Measurements from ENCODE around the gene ARL4D.
"Not testable (repeated sequence)": the region's sequence is repeated elsewhere in the genome, so short reads cannot be mapped to it uniquely, and the experiment has no call there.

Gene ARL4D

GRCh38 chr17:43398724-43399595, at the start of gene ARL4D:
TSS of gene ARL4D (plus strand) at chr17:43398993. CDS start at chr17:43399733, 740 bp downstream.
- in situ Hi-C loops (cut with MboI; ENCODE audit: low sequenced_read_pairs), result no loop called here

- in situ Hi-C loops (cut with MboI; ENCODE audit: low sequenced_read_pairs), result no loop called here
Observed at GRCh38 chr17:43349142-43349541, 49.7 kb upstream of the ARL4D start.

- in situ Hi-C loops (cut with MboI; ENCODE audit: low sequenced_read_pairs), result no loop called here
Observed at GRCh38 chr17:43350888-43351361, 47.9 kb upstream of the ARL4D start.

GRCh38 chr17:43351691-43352090, 47.1 kb upstream of the ARL4D start:
- in situ Hi-C loops (cut with MboI; ENCODE audit: low sequenced_read_pairs), result no loop called here

GRCh38 chr17:43352579-43353331, 46.0 kb upstream of the ARL4D start:
- in situ Hi-C loops (cut with MboI; ENCODE audit: low sequenced_read_pairs), result no loop called here

GRCh38 chr17:43353393-43353792, 45.4 kb upstream of the ARL4D start:
- in situ Hi-C loops (cut with MboI; ENCODE audit: low sequenced_read_pairs), result no loop called here

- in situ Hi-C loops (cut with MboI; ENCODE audit: low sequenced_read_pairs), result no loop called here
Observed at GRCh38 chr17:43354371-43354770, 44.4 kb upstream of the ARL4D start.

GRCh38 chr17:43356450-43356849, 42.3 kb upstream of the ARL4D start:
- in situ Hi-C loops (cut with MboI; ENCODE audit: low sequenced_read_pairs), result no loop called here

GRCh38 chr17:43356999-43357398, 41.8 kb upstream of the ARL4D start:
- in situ Hi-C loops (cut with MboI; ENCODE audit: low sequenced_read_pairs), result no loop called here

- in situ Hi-C loops (cut with MboI; ENCODE audit: low sequenced_read_pairs), result no loop called here
Observed at GRCh38 chr17:43359469-43360110, 39.2 kb upstream of the ARL4D start.

- in situ Hi-C loops (cut with MboI; ENCODE audit: low sequenced_read_pairs), result no loop called here
Observed at GRCh38 chr17:43360376-43360738, 38.4 kb upstream of the ARL4D start.

- in situ Hi-C loops (cut with MboI; ENCODE audit: low sequenced_read_pairs), result no loop called here
Observed at GRCh38 chr17:43360739-43361505, 37.9 kb upstream of the ARL4D start.

- in situ Hi-C loops (cut with MboI; ENCODE audit: low sequenced_read_pairs), result no loop called here
Observed at GRCh38 chr17:43363181-43363925, 35.4 kb upstream of the ARL4D start.

- in situ Hi-C loops (cut with MboI; ENCODE audit: low sequenced_read_pairs), result no loop called here
Observed at GRCh38 chr17:43363926-43364285, 34.9 kb upstream of the ARL4D start.

GRCh38 chr17:43365356-43365755, 33.4 kb upstream of the ARL4D start:
- in situ Hi-C loops (cut with MboI; ENCODE audit: low sequenced_read_pairs), result no loop called here

- in situ Hi-C loops (cut with MboI; ENCODE audit: low sequenced_read_pairs), result not testable (repeated sequence)
Observed at GRCh38 chr17:43365921-43366320, 32.9 kb upstream of the ARL4D start.

GRCh38 chr17:43366891-43367736, 31.7 kb upstream of the ARL4D start:
- in situ Hi-C loops (cut with MboI; ENCODE audit: low sequenced_read_pairs), result no loop called here

GRCh38 chr17:43367737-43368242, 31.0 kb upstream of the ARL4D start:
- in situ Hi-C loops (cut with MboI; ENCODE audit: low sequenced_read_pairs), result no loop called here
